Measurements from ENCODE around the gene MICAL1.

MICAL1 gene

GRCh38 chr6:109428889-109429477 lies 26.6 kb downstream of the MICAL1 start:
- no peak for DNase-seq (ENCODE audit: low spot score)

- DNase-seq (ENCODE audit: low spot score) = no peak
These were observed 30.6 kb downstream of the MICAL1 start for GRCh38 chr6:109424946-109425345.

GRCh38 chr6:109421184-109421583 lies 34.4 kb downstream of the MICAL1 start:
- no peak for DNase-seq (ENCODE audit: low spot score)

DNA sequence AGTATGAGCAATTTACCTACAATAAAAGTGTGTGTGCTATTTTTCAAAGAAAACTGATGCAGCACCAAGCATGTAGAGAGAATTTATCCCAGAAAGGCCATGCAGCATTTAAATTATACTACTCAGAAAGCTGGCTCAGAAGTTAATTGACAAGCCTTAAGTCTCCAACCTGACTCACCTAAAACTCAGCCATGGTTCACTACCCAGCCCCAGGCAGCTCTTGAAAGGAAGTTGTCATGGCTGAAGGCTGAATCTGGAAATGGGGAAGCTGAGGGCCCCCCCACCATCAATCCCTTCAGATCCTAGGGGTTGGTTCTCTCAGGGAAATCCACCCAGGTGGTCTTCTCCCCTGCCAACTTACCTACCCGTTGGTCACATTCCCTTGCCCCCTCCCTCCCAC lies 34.8 kb downstream of the MICAL1 start:
- DNase-seq (ENCODE audit: low spot score) = no peak

GRCh38 chr6:109417646-109418045 lies 37.9 kb downstream of the MICAL1 start:
- no peak for DNase-seq (ENCODE audit: low spot score)

DNA sequence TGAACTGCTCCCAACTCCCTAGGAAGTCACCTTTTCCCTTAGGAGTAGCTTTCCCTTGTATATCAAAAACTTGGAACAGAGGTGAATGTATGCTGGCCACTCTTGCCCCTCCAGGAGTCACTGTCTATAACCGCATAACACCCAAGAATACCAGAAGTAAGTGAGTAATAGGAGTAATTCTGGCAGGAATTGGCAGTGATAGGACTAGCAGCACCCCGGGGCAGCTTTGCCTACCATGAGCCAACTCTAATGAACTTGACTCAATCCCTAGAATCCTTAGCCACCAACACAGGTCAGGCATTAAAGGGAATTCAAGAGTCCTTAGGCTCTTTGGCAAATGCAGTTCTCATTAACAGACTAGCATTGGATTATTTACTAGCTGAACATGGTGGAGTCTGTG lies 44.5 kb downstream of the MICAL1 start:
- DNase-seq (ENCODE audit: low spot score) = no peak

- DNase-seq (ENCODE audit: low spot score) = no peak
These were observed 49.4 kb downstream of the MICAL1 start for GRCh38 chr6:109406196-109406595.

DNA sequence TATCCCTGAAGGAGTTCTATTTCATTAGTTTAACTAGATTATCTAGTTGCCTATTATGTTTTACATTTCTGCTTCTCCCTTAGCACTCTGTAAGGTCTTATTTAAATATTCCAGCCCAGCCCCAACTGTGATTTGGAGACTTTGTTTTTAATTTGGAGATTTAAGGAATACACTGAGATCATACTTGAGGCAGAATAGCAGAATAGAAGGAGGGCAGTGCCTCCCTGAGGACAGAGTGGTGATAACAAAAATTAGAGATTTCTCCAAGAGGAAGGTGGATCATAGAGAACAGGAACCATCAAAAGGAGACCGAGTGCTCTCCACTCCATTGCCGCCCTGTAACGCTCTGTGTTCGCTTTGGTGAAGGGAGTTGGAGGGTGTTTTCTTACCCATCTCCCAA lies 58.6 kb downstream of the MICAL1 start:
- DNase-seq (ENCODE audit: low spot score) = no peak

- DNase-seq (ENCODE audit: low spot score) = no peak
These were observed 59.4 kb downstream of the MICAL1 start for GRCh38 chr6:109396046-109396718.
